Neuronal stem cell (in vitro differentiated cells): ENCODE results near the gene ZNF280C.

Experiments
- DNase-seq: peaks from one replicate; pipeline ENCODE4 v3.0.0-alpha.2; 2013; ENCODE audit warnings: low spot score
- H2AFZ ChIP-seq: one replicate; pipeline ENCODE4 v1.6.1; 2013; ENCODE audit warnings: mild to moderate bottlenecking, low read length, inconsistent platforms
- H2AK5ac ChIP-seq: 2 replicates; pipeline ENCODE4 v1.6.1; 2013; ENCODE audit warnings: low read depth, mild to moderate bottlenecking, inconsistent platforms, low read length, moderate library complexity, mixed read lengths
- H2BK120ac ChIP-seq: 2 replicates; pipeline ENCODE4 v1.6.1; 2013; ENCODE audit warnings: low read depth, mild to moderate bottlenecking, inconsistent platforms, low read length, moderate library complexity, mixed read lengths
- H2BK12ac ChIP-seq: one replicate; pipeline ENCODE4 v1.6.1; 2013; ENCODE audit warnings: low read length, inconsistent platforms
- H2BK15ac ChIP-seq: 2 replicates; pipeline ENCODE4 v1.6.1; 2013; ENCODE audit warnings: mild to moderate bottlenecking, low read length, inconsistent platforms, mixed read lengths
- H2BK5ac ChIP-seq: one replicate; pipeline ENCODE4 v1.6.1; 2013; ENCODE audit warnings: inconsistent platforms, mild to moderate bottlenecking, low read length, moderate library complexity
- H3K14ac ChIP-seq: one replicate; pipeline ENCODE4 v1.6.1; 2013; ENCODE audit warnings: low read length, inconsistent platforms
- H3K18ac ChIP-seq: 2 replicates; pipeline ENCODE4 v1.6.1; 2013; ENCODE audit warnings: low read length, inconsistent platforms
- H3K23ac ChIP-seq: 2 replicates; pipeline ENCODE4 v1.6.1; 2013; ENCODE audit warnings: low read depth, mild to moderate bottlenecking, mixed read lengths, low read length, inconsistent platforms; ENCODE audit not compliant: poor library complexity
- H3K27ac ChIP-seq: replicated peaks from 3 replicates; pipeline ENCODE4 v1.5.1; 2013; ENCODE audit warnings: low read length, inconsistent platforms
- H3K27me3 ChIP-seq, 3 experiments: 2 replicates each; pipeline ENCODE4 v1.6.1; 2013; ENCODE audit warnings: low read length in 3 of 3, mild to moderate bottlenecking in 2 of 3, inconsistent platforms in 1 of 3, low read depth in 1 of 3, mixed read lengths in 1 of 3, moderate library complexity in 1 of 3; ENCODE audit not compliant: control insufficient read depth in 3 of 3, insufficient read depth in 3 of 3
- H3K36me3 ChIP-seq, 2 donors: replicated peaks in 1 of 2; 2 replicates each; pipeline ENCODE4 v1.6.1; 2013; ENCODE audit warnings: low read length in 2 of 2; ENCODE audit not compliant: control insufficient read depth in 2 of 2, insufficient read depth in 2 of 2
- H3K4ac ChIP-seq: 2 replicates; pipeline ENCODE4 v1.6.1; 2013; ENCODE audit warnings: inconsistent platforms, mild to moderate bottlenecking, low read length, moderate library complexity
- H3K4me1 ChIP-seq, 2 donors: 1 replicate in 1 of 2; 2 replicates in 1 of 2; pipeline ENCODE4 v1.6.1; 2013; ENCODE audit warnings: low read length in 2 of 2, low read depth in 1 of 2; ENCODE audit not compliant: control insufficient read depth in 2 of 2, insufficient read depth in 1 of 2
- H3K4me2 ChIP-seq: one replicate; pipeline ENCODE4 v1.6.1; 2013; ENCODE audit warnings: mild to moderate bottlenecking, low read length, inconsistent platforms; ENCODE audit not compliant: insufficient read depth, poor library complexity, severe bottlenecking
- H3K4me3 ChIP-seq, 2 donors: 2 replicates each; pipeline ENCODE4 v1.5.1; 2013; ENCODE audit warnings: low read length in 2 of 2, mild to moderate bottlenecking in 2 of 2, inconsistent platforms in 1 of 2, moderate library complexity in 1 of 2
- H3K79me1 ChIP-seq: one replicate; pipeline ENCODE4 v1.6.1; 2013; ENCODE audit warnings: low read depth, mild to moderate bottlenecking, inconsistent platforms, low read length, moderate library complexity
- H3K9ac ChIP-seq: one replicate; pipeline ENCODE4 v1.6.1; 2013; ENCODE audit warnings: mild to moderate bottlenecking, low read depth, low read length, inconsistent platforms; ENCODE audit not compliant: poor library complexity
- H3K9me3 ChIP-seq, 2 donors: replicated peaks in 1 of 2; 2 replicates each; pipeline versions ENCODE3 to v1.6.1; 2013; ENCODE audit warnings: low read length in 2 of 2, mild to moderate bottlenecking in 2 of 2, inconsistent platforms in 1 of 2, low read depth in 1 of 2, mixed read lengths in 1 of 2, moderate library complexity in 1 of 2; ENCODE audit not compliant: control insufficient read depth in 2 of 2, insufficient read depth in 1 of 2
- H4K8ac ChIP-seq: one replicate; pipeline ENCODE4 v1.6.1; 2013; ENCODE audit warnings: low read depth, mild to moderate bottlenecking, inconsistent platforms, low read length, moderate library complexity
- H4K91ac ChIP-seq: one replicate; pipeline ENCODE4 v1.6.1; 2013; ENCODE audit warnings: low read length, low read depth, mild to moderate bottlenecking, inconsistent platforms; ENCODE audit not compliant: poor library complexity
- WGBS, 2 donors: extraction: QIAGEN DNeasy Blood & Tissue Kit; methylation state at CpG; one replicate each; pipeline ENCODE4 v1.1.7; 2013; ENCODE audit warnings: missing lambda C conversion rate in 2 of 2, mixed read lengths in 1 of 2; ENCODE audit not compliant: insufficient read length in 2 of 2, insufficient replicate concordance in 1 of 2; ENCODE audit errors: extremely low coverage in 2 of 2; 5-methylcytosine and 5-hydroxymethylcytosine counted together

Gene ZNF280C

GRCh38 chrX:130251671-130252070 is 17.0 kb downstream of the ZNF280C start:
- no peak overlapping the region for H2AK5ac ChIP-seq
- no peak overlapping the region for H2BK5ac ChIP-seq
- no peak overlapping the region for H3K4ac ChIP-seq
- H3K79me1 ChIP-seq: no peaks in the 10 kb centered on the region
- no peaks in the 10 kb centered on the region for H3K4me1 ChIP-seq
- no peak overlapping the region for H2BK15ac ChIP-seq
- no peak for DNase-seq
- no peak overlapping the region for H3K18ac ChIP-seq
- no peak overlapping the region for H3K4me2 ChIP-seq
- no peak overlapping the region for H3K23ac ChIP-seq
- no peaks in the 10 kb centered on the region for H3K27me3 ChIP-seq
- no peak overlapping the region for H3K9ac ChIP-seq
- no peak overlapping the region for H3K4me3 ChIP-seq
- WGBS, 2 donors: no CpG with 5 or more reads among the region's 14 CpGs
- no peak overlapping the region for H3K14ac ChIP-seq
- no peak overlapping the region for H2BK12ac ChIP-seq
- H2AFZ ChIP-seq: no peak overlapping the region
- peaks cover 0 to 8% of the 10 kb centered on the region in 2 donors for H3K9me3 ChIP-seq
- no peak overlapping the region for H4K91ac ChIP-seq
- no peak overlapping the region for H3K27ac ChIP-seq
- H3K36me3 ChIP-seq: peaks cover 0 to 38% of the 10 kb centered on the region in 2 donors
- no peak overlapping the region for H2BK120ac ChIP-seq
- no peak overlapping the region for H4K8ac ChIP-seq

GRCh38 chrX:130247996-130248395 is 20.7 kb downstream of the ZNF280C start:
- H3K18ac ChIP-seq: no peak overlapping the region
- H3K4me1 ChIP-seq: no peaks in the 10 kb centered on the region
- H2AFZ ChIP-seq: no peak overlapping the region
- H3K36me3 ChIP-seq: peaks cover 0 to 55% of the 10 kb centered on the region in 2 donors
- DNase-seq: no peak
- no peak overlapping the region for H3K4me2 ChIP-seq
- no peak overlapping the region for H3K4ac ChIP-seq
- no CpG with 5 or more reads among the region's 6 CpGs for WGBS, 2 donors
- no peaks in the 10 kb centered on the region for H3K79me1 ChIP-seq
- no peaks in the 10 kb centered on the region for H3K27me3 ChIP-seq
- H3K23ac ChIP-seq: no peak overlapping the region
- no peak overlapping the region for H4K8ac ChIP-seq
- H2BK120ac ChIP-seq: no peak overlapping the region
- no peak overlapping the region for H2BK15ac ChIP-seq
- H3K9me3 ChIP-seq: no peaks in the 10 kb centered on the region
- H2BK12ac ChIP-seq: no peak overlapping the region
- H3K4me3 ChIP-seq: no peak overlapping the region
- H2AK5ac ChIP-seq: no peak overlapping the region
- no peak overlapping the region for H3K14ac ChIP-seq
- H3K9ac ChIP-seq: no peak overlapping the region
- H3K27ac ChIP-seq: no peak overlapping the region
- no peak overlapping the region for H2BK5ac ChIP-seq
- no peak overlapping the region for H4K91ac ChIP-seq

GRCh38 chrX:130246084-130246483 is 22.6 kb downstream of the ZNF280C start:
- Histone ChIP-seq H3K4me2 (no peak overlapping the region), H4K91ac (no peak overlapping the region), H2BK5ac (no peak overlapping the region), H3K23ac (no peak overlapping the region), H3K4me1 (no peaks in the 10 kb centered on the region), H3K4me3 (no peak overlapping the region), H2AFZ (no peak overlapping the region), H3K79me1 (no peaks in the 10 kb centered on the region), H3K18ac (no peak overlapping the region), H2AK5ac (no peak overlapping the region), H4K8ac (no peak overlapping the region), H2BK12ac (no peak overlapping the region), H2BK120ac (no peak overlapping the region), H3K9ac (no peak overlapping the region), H3K27ac (no peak overlapping the region), H3K27me3 (no peaks in the 10 kb centered on the region), H3K4ac (no peak overlapping the region), H3K14ac (no peak overlapping the region), H2BK15ac (no peak overlapping the region), H3K36me3 (peaks cover 0 to 73% of the 10 kb centered on the region in 2 donors), H3K9me3 (no peaks in the 10 kb centered on the region)
- no peak for DNase-seq
- no CpG with 5 or more reads among the region's 2 CpGs for WGBS, 2 donors

GRCh38 chrX:130245441-130245840 is 23.3 kb downstream of the ZNF280C start:
- Histone ChIP-seq H3K4me2 (no peak overlapping the region), H3K18ac (no peak overlapping the region), H3K9me3 (no peaks in the 10 kb centered on the region), H3K79me1 (no peaks in the 10 kb centered on the region), H3K27ac (no peak overlapping the region), H3K4me3 (no peak overlapping the region), H3K27me3 (no peaks in the 10 kb centered on the region), H2BK5ac (no peak overlapping the region), H2BK15ac (no peak overlapping the region), H3K14ac (no peak overlapping the region), H2BK120ac (no peak overlapping the region), H2AK5ac (no peak overlapping the region), H3K36me3 (peaks cover 0 to 78% of the 10 kb centered on the region in 2 donors), H4K8ac (no peak overlapping the region), H2BK12ac (no peak overlapping the region), H4K91ac (no peak overlapping the region), H3K4ac (no peak overlapping the region), H2AFZ (no peak overlapping the region), H3K4me1 (no peaks in the 10 kb centered on the region), H3K23ac (no peak overlapping the region), H3K9ac (no peak overlapping the region)
- DNase-seq: no peak
